ENCODE results near the gene KCNJ12.
"Not testable (repeated sequence)": the region's sequence is repeated elsewhere in the genome, so short reads cannot be mapped to it uniquely, and the experiment has no call there.

Gene KCNJ12

DNA sequence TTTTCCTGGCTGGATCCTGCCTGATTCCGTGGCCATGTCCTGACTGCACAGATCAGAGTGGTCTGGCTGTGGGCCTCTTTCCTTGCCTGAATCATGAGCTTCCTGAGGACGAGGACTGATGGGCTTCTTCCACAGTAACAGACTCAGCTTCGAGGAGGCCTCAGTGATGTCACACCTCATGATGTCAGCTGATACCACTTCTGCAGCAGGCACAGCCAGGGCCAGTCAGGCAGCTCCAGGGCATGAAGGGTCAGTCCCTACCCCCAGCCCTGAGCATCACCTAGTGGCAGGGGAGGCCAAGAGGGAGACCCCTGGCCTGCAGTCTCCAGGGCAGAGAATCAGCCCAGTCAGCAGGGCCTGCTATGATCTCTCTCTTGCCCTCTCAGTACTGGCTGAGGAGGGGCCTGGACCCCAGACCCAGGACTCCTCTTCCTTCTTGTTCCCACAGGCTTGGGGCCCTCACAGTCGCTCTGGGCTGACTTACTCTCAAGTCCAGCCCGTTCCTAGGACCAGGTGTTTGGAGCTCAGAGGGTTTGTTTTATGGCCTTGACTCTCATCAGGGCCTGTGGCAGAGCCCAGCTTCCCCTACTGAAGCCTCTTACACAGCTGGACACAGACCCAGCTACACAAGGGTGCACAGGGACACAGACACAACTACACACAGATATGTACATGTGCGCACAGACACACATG is 26.7 kb upstream of the KCNJ12 start:
- DNase-seq (ENCODE audit: low spot score) = not testable (repeated sequence)

DNA sequence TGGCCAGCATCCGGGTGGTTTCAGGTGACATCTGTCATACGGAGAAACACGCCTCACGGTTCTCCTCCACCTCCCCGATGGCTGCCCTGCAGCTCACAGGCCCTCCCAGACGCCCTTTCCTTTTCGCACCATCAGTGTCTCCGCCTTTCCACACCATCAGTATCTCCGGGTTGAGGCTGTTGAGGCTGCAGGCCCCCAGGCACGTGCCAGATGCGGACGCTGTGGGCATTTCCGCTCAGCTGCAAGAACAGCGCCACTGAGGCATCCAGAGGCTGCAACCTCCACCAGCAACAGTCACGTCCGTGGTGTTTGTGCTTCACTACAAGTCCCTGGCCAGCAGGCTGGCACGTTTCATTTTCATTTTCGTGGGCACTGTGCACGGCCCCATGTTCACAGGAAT is 25.7 kb upstream of the KCNJ12 start:
- not testable (repeated sequence) for DNase-seq (ENCODE audit: low spot score)

DNA sequence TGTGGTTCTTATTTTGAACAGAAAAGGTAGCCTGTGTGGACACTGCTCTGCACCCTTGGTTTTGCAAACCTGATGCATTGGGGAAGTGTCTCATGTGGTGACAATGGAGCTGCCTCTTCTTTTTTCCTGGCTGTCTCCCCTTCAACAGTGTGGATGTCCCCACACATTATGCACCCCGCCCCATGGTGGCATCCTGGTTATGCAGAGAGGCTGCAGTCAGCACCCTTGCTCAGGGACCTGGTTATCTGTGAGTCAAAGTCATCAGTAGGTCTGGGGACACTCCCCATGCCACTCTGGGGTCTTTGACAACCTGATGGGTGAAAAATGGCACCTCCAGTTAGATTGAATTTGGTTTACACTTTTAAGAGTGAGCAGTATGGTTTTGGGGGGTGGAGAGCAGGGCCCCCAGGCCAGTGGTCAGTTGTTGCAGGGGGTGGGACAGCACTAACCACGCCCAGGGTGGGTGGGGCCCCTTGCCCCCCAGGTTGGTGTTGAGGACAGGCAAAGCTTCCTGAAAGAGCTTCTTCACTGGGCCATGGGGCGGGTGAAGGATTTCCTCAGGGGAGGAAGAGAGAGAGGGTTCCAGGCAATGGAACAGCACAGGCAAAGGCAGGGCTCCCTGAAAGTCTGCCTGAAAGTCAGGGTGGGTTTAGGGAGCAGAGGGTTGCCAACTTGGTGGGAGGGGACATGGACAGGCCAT is 24.6 kb upstream of the KCNJ12 start:
- no peak for DNase-seq (ENCODE audit: low spot score)

DNA sequence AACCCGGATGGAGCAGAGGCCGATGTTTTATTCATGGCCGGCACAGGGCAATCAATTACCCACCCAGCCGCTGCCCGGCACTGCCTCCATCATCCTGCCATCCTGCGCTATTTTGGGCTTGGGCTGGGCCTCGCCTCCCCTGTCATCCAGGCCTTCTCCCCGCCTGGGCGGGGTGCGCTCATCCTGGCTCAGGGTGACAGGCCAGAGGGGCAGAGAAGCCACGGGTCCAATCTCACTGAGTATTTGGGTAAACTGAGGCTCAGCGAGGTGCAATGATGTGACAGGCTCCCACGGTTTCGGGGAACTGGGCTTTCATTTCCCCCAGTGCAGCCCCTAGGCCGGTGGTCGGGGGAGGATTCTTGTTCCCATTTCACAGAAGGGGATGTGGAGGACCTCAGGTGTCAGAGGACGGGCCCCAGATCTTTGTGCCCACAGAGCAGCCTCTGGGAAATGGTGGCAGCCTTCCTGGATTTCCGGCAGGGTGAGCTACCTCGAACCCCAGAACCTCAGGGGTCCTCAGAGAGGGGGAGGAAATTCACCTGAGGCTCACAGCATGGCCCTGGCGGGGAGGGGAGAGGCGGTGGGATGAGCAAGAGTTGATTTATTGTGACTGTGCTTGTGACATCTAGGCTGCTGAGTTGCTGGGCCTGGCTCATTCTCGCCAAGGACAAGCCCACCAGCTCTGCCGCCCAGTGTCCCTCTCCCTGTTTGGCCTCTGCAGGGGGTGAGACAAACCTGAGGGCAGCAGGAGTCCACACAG is 23.8 kb upstream of the KCNJ12 start:
- no peak for DNase-seq (ENCODE audit: low spot score)

DNA sequence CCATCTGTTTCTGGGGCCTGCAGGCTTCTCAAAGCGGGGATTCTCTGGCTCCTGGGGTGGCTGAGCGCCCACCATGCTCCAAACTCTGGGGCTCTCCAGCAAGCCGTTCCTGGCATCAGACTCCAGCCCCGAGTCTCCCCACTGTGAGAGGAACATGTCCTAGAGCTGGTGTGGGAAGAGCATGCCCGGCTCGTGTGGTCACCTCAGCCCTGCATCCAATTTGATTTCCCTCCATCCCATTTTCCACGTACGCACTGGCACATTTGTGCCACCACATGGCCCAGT is 23.2 kb upstream of the KCNJ12 start:
- DNase-seq (ENCODE audit: low spot score) = no peak

DNA sequence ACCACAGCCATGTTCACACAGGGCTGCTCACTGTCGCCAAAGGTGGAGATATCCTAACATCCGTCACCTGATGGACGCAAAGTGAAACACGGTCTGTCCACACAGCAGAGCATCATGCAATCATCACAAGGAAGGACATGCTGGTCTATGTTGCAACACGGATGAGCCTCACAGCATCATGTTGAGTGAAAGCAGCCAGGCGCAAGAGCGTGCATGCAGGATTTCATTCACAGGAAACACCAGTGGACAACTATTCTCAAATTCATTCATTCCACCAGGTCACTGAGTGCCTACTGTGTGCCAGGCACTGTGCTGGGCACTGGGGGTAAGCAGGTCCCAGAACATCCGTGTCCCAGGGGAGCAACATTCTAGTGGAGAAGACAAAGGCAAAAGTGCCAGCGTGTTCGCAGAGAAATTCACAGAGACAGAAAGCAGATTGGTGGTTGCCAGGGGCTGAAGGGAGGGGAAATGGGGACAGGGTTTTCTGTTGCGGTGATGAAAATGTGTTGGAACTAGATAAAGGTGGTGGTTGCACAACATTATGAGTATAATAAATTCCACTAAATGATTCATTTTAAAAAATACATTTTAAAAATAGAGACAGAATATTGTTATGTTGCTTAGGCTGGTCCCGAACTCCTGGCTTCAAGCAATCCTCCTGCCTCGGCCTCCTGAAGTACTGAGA is 22.7 kb upstream of the KCNJ12 start:
- no peak for DNase-seq (ENCODE audit: low spot score)

DNA sequence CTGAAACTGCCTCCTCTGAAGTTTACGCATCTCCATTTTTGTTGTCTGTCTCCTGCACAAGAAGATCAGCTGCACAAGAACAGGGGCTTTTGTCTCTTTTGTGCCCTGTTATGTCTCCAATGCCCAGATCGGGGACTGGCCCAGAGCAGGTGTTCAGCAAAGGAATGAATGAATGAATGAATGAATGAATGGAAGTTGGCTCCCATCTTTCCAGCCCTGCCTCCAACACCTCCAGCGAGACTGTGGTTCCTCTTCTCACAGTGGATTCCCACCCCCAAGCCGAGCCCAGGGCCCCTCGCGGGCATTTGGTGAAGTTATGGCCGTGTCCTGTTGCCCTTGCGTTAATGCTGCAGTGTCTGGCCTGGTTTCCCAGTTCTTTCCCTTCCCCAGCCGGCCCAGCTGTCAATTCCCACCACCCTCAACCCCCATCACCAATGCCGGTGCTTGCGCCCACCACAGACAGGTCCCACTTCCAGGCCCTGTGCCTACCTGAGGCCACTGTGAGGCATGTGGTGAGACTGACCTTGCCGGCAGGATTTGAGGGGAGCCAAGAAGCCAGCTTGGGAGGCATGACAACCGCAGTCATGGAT is 21.3 kb upstream of the KCNJ12 start:
- DNase-seq (ENCODE audit: low spot score) = no peak

DNA sequence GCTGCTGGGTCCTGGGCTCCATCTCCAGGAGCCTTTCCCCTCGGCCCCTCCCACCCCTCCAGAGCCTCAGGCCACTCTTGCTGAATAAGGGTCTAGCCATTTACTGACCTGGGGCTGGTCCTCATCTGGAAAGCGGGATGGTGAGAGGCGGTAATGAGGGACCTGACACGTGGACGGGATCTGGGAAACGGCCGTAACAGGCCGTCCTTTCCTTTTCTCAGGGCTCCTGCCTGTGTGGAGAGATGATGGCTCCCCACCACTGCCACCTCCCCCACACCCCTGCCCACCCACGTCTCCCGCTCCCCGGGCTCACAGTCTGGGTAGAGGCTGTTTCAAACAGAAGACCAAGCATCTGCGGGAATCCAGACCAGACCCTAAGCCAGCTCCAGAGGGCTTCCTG is 20.6 kb upstream of the KCNJ12 start:
- no peak for DNase-seq (ENCODE audit: low spot score)

DNA sequence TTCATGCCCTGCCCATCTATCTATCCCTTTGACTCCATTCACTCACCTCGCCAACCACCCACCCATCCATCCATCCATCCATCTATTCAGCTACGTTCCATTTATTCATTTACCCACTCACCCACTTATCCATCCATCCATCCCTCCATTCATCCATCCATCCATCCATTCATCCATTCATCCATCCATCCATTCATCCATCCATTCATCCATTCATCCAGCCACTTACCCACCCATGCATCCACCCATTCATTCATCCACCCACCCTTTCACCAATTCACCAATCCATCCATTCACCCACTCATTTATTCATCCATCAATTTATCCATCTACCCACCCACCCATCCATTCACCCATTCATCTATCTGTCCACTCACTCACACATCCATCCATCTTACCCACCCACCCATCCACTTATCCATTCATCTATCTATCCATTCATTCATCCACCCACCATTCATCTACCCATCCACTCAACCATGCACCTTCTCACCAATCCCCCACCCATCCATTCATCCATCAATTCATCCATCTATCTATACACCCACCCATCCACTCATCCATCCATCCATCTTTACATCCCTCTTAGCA is 19.5 kb upstream of the KCNJ12 start:
- DNase-seq (ENCODE audit: low spot score) = no peak

DNA sequence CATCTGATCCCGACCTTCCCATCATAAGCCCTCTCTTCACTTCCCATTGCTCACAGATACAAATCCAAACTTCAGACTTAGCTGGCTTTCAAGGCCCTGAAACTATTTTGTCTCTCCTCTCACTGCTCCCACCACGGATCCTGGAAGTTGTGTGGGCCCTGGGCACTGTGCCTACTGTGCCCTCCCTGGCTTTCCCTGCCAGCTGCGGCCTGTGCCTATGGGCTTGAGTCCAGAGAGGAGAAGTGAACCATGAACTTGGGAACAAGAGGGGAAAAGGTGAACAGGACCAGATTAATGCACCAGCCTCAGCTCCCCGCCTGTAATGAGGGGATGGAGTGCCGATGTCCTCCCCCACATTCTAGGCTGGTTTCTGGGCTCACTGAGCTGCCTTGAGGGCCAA is 18.9 kb upstream of the KCNJ12 start:
- no peak for DNase-seq (ENCODE audit: low spot score)

DNA sequence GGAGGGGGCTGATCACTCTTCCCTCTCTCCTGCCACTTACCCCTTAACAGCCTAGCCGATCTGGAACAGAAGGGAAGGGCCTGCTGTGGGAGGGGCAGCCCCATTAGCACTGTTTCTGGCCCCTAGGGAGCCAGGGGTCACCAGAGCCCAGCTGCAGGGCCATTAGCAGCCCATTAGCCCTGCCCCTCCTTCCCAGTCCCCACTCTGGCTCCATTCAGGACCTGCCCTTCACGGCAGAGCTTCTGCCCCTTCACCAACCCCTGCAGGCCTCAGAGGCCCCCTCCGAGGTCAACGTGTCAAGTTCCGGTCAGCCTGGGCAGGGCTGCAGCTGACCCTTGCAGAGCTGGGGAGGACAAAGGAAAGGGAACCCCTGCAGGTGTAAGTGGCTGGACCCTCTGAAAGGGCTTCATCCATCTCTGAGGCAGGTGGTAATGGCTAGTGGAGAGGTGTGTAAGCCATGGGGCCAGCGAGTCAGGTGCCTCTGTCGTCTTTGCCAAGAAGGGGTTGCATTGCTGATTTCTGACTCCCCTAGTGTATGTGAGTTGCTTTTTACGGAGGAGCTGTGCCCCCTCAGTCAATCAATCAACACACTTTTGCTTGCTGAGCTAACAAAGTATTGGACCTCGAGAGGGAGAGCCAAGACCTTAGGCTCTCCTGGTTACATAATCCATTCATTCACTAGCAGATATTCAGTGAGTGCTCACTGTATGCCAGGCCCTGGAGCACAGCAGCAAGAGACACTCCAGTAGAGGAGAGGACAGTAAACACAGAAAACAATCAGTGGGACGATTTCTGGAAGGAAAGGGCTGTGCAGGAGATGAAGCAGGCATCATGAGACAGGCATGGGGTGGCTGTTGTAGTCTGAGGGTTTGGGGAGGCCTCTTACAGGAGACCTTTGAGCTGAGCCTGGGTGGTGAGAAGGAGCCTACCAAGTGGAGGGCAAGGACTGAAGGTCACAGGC is 18.2 kb upstream of the KCNJ12 start:
- no peak for DNase-seq (ENCODE audit: low spot score)

DNA sequence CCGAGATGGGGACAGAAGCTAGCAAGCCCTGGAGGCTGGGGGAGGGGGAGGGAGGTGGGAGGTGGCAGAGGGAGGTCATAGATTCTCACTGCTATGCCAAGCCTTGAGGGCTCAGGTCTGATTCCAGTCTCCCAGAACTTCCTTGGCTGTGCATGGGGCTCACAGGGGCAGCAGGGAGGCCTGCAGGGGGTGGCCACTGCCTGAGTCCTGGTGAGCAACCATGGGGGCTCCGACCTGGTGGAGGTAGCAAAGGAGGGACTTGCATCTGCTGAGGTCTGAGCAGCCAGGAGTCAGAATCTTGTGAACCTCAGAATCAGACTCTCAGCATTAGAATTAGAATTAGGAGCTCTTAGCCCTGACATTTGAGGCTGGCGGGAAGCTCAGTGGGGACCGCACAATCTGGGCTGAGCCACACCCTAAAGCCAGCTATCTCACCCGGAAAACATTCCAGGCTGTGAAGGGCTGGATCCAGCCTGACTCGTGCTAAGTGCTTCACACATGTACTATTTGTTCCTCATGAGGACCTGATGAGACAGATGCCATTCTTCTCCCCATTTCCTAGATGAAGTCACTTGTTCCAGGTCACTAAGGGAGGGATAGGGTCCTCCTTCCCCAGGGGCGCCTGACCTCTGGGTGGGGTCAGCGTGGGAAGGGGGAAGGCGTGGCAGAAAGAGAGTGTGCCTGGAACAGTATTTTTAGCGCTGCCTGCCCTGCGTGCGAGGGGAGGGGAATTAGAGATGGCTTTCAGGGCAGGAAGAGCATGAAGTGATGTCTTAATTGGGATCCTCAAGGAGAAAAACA is 17.3 kb upstream of the KCNJ12 start:
- no peak for DNase-seq (ENCODE audit: low spot score)

DNA sequence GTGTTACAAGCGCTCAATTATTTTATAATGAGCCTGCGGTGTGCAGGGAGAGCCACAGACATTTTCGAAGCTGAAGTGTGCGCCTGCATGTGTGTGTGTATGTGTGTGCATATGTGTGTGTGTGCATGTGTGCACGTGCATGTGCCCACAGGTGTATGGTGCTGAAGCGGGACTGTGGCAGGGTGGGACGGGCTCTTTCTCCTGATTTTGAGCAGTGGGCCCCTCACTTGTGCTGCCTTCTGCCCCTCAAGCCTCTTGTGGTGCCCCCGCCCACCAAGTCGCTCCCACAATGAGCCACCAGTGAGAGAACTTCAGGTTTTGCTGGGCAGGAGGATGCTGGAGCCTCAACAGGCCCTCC is 16.7 kb upstream of the KCNJ12 start:
- DNase-seq (ENCODE audit: low spot score) = no peak

DNA sequence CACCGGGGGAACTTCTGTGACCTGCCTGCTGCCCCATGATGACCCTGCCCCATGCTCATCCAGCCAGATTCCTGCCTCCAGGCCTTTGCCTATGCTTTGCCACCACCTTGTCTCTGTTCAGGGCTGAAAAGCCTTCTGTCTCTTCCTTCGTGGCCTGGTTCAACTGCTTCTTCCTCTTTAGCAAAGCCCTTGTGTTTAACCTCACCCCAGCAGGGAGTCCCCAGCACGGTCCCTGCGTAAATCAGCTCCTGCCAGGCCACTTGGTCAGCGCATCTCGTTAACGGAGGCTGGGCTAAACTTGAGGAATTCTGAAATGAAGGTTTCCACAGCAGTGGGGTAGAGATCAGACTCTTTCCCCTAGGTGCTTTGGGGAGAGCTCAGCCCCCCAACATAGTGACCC is 16.1 kb upstream of the KCNJ12 start:
- no peak for DNase-seq (ENCODE audit: low spot score)

DNA sequence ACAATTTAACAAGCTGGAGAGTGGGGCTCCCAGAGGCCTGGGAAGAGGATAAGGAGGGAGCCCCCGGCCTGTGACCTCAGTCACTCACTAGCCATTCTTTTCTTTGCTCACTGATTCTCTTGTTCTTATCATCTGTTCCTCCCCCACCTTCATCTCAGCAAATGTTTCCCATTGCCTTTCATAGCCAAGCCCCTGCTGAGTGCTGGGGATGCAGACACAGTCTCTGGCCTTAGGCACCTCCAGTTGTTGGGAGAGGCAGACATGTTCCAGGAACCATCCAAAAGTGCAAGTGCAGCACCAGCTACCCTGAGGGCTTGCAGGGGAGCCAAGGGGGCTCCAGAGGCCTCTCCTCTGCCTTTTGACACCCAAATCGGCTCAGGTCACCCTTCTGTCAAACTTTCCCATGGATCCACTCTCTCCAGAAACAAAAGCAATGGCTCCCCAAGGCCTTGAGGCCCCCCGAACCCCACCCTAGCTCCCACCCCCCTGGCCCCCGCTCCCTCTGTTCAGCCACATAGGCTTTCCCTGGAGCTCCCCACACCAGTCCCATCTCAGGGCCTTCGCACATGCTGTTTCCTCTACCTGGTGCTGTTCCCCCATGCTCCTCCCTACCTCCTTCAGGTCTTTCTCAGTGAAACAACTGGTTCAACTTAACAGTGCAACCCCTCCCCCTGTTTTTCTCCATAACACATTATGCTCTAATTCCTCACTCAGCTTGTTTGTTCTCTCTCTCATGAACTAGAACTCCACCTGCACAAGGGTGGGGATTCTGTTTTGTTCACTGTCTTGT is 14.9 kb upstream of the KCNJ12 start:
- DNase-seq (ENCODE audit: low spot score) = no peak

DNA sequence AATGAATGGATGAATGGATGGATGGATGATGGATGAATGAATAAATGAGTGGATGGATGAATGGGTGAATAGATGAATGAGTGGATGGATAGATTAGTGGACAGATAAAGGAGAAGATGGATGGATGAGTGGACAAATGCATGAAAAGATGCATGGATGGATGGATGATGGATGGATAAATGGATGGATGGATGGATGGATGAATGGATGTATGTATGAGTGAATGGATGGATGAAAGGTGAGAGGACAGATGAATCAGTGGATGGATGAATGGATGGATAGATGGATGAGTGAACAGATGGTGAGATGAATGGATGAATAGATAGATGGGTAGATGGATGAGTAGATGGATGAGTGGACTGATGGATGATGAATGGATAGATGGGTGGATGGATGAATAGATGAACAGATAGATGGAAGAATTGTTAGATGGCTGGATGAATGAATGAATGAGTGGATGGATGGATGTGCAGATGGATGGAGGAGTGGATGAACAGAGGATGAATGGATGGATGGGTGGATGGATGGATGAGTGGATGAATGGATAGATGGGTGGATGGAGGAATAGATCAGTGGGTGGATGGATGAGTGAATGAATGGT is 13.7 kb upstream of the KCNJ12 start:
- DNase-seq (ENCODE audit: low spot score) = no peak

DNA sequence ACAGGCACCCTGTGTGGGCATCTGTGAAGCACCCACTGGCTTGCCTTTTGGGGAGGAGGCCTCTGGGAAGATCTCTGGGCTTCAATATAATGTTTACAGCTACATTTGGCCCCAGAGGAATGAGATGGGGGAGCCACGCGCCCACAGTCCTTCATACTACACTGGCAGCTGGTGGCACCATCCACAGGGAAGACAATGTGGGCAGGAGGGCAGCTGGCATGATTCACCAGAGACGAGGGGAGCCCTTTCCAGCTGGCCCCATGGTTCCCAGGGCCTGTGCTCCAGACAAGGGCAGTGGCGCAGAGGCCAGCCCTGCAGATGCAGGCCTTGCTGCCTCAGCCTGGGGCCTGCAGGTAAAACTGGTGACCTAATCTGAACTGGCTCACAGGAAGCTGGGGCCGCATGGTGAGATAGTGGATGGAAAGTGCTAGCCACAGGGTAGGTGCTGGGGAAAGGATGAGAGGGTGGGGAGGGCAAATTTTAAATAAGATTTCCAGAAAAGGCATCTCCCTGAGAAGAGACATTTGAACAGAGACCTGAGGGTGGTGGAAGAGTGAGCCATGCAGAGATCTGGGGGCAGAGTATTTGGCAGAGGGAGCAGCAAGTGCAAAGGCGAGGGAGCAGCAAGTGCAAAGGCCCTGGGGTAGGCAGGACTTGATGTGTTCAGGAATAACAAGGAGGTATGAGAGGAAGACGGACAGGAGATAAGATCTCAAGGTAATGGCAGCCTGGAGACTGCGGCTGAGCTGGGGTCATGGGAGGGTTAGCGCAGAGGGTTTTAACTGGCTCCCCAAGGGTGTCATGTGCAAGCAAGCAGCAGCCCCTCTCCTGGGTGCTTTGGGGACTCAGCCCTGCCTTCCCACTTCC is 12.1 kb upstream of the KCNJ12 start:
- DNase-seq (ENCODE audit: low spot score) = no peak

DNA sequence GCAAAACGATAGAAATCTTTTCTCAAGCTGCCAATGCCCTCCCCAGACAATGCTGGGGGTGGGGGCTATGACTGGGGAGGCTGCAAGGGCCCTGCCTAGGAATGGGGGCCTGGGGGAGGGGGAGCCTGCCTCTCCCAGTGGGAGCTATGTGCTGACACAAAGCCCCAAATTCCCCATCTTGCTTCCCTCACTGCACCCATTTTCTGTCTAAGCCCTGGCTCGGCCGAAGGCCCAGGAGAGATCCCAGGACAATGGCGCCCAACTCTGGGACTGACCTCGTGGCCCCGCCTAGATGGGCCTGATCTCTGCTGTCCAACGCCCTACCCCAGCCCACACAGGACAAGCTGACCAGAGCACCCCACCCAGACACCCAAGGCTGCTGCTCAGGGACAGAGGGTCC is 11.1 kb upstream of the KCNJ12 start:
- DNase-seq (ENCODE audit: low spot score) = no peak

All from globus pallidus (tissue), 1 donor.